ENCODE data around the gene MAP3K14. TPM values are rescaled to one million over a fixed set of nuclear protein-coding genes. Genes with fewer than 3 reads are reported as not detected.

Gene MAP3K14
- total RNA-seq, 1 donor from 2014 or later: 5.2 TPM

- no peaks in the 10 kb centered on the region for H3K9me3 Mint-ChIP-seq (ENCODE audit: unreplicated experiment)
- no peak overlapping the region for H3K27ac Mint-ChIP-seq (ENCODE audit: unreplicated experiment)
- H3K36me3 Mint-ChIP-seq (ENCODE audit: low read depth, unreplicated experiment): peaks cover 12% of the 10 kb centered on the region
- no peak for DNase-seq (ENCODE audit: low spot score)
- H3K4me3 Mint-ChIP-seq (ENCODE audit: unreplicated experiment): no peak overlapping the region
- H3K4me1 Mint-ChIP-seq (ENCODE audit: unreplicated experiment): no peaks in the 10 kb centered on the region
- peaks cover 5% of the 10 kb centered on the region for H3K27me3 Mint-ChIP-seq (ENCODE audit: unreplicated experiment)
- no peak for TF ChIP-seq CTCF (IDR thresholded peaks at IDR 0.05; ENCODE audit: unreplicated experiment)
These were observed 53.4 kb downstream of the MAP3K14 start for GRCh38 chr17:45263477-45263860.

- Mint-ChIP-seq H3K27ac (ENCODE audit: unreplicated experiment) (no peak overlapping the region), H3K27me3 (ENCODE audit: unreplicated experiment) (peaks cover 5% of the 10 kb centered on the region), H3K4me1 (ENCODE audit: unreplicated experiment) (no peaks in the 10 kb centered on the region), H3K9me3 (ENCODE audit: unreplicated experiment) (no peaks in the 10 kb centered on the region), H3K4me3 (ENCODE audit: unreplicated experiment) (peak overlapping the region; percentile 25), H3K36me3 (ENCODE audit: low read depth, unreplicated experiment) (peaks cover 8% of the 10 kb centered on the region)
- no peak for TF ChIP-seq CTCF (IDR thresholded peaks at IDR 0.05; ENCODE audit: unreplicated experiment)
- DNase-seq (ENCODE audit: low spot score): no peak
These were observed 54.0 kb downstream of the MAP3K14 start for GRCh38 chr17:45262516-45263476.

GRCh38 chr17:45261577-45262515 lies 55.0 kb downstream of the MAP3K14 start, which contains the start of gene SPATA32:
TSS of gene SPATA32 (minus strand) at chr17:45262094. CDS start at chr17:45262016, 78 bp downstream.
- no peak for TF ChIP-seq CTCF (IDR thresholded peaks at IDR 0.05; ENCODE audit: unreplicated experiment)
- peaks cover 5% of the 10 kb centered on the region for H3K4me1 Mint-ChIP-seq (ENCODE audit: unreplicated experiment)
- peaks cover 3% of the 10 kb centered on the region for H3K36me3 Mint-ChIP-seq (ENCODE audit: low read depth, unreplicated experiment)
- H3K9me3 Mint-ChIP-seq (ENCODE audit: unreplicated experiment): no peaks in the 10 kb centered on the region
- DNase-seq (ENCODE audit: low spot score): peak; percentile 37
- peaks cover 7% of the 10 kb centered on the region for H3K27me3 Mint-ChIP-seq (ENCODE audit: unreplicated experiment)
- H3K27ac Mint-ChIP-seq (ENCODE audit: unreplicated experiment): no peak within 1 kb of the TSS
- peak within 1 kb of the TSS; percentile 25 for H3K4me3 Mint-ChIP-seq (ENCODE audit: unreplicated experiment)

- peak overlapping the region; percentile 8 for H3K4me3 Mint-ChIP-seq (ENCODE audit: unreplicated experiment)
- peaks cover 7% of the 10 kb centered on the region for H3K27me3 Mint-ChIP-seq (ENCODE audit: unreplicated experiment)
- H3K36me3 Mint-ChIP-seq (ENCODE audit: low read depth, unreplicated experiment): peaks cover 3% of the 10 kb centered on the region
- DNase-seq (ENCODE audit: low spot score): no peak
- TF ChIP-seq CTCF (IDR thresholded peaks at IDR 0.05; ENCODE audit: unreplicated experiment): no peak
- H3K27ac Mint-ChIP-seq (ENCODE audit: unreplicated experiment): no peak overlapping the region
- peaks cover 8% of the 10 kb centered on the region for H3K4me1 Mint-ChIP-seq (ENCODE audit: unreplicated experiment)
- H3K9me3 Mint-ChIP-seq (ENCODE audit: unreplicated experiment): no peaks in the 10 kb centered on the region
These were observed 56.5 kb downstream of the MAP3K14 start for GRCh38 chr17:45260204-45260783.

Data from endothelial cell (in vitro differentiated cells).